Prostate gland (tissue), 2 donors: ENCODE data around the gene PLXND1. TPM values are rescaled to one million over a fixed set of nuclear protein-coding genes. Genes with fewer than 3 reads are reported as not detected.

Experiments used
- DNase-seq: peaks from one replicate; pipeline ENCODE4 v3.0.0-alpha.2; 2019; ENCODE audit warnings: low spot score
- H3K27ac ChIP-seq, 2 donors: fragments of 200-600 bp; sonication (generic); 2 replicates each; pipeline ENCODE4 v1.5.1; 2017 to 2019
- H3K27me3 ChIP-seq: fragments of 200-600 bp; sonication (generic); replicated peaks from 2 replicates; pipeline ENCODE4 v1.5.1; 2019; ENCODE audit not compliant: insufficient read depth
- H3K36me3 ChIP-seq, 2 donors: fragments of 200-600 bp; sonication (generic); 1 replicate in 1 of 2; 2 replicates in 1 of 2; pipeline versions ENCODE4 v1.5.1 to v1.8.1; 2017 to 2019
- H3K4me1 ChIP-seq: fragments of 200-600 bp; sonication (generic); replicated peaks from 2 replicates; pipeline ENCODE4 v1.5.1; 2019
- H3K4me3 ChIP-seq, 2 donors: fragments of 200-600 bp; sonication (generic); 2 replicates each; pipeline ENCODE4 v1.5.1; 2017 to 2019
- H3K9me3 ChIP-seq: fragments of 200-600 bp; sonication (generic); 2 replicates; pipeline ENCODE4 v1.5.1; 2017
- CTCF ChIP-seq, 4 experiments: fragments of 200-600 bp in 2 of 4; fragments of 450-650 bp in 2 of 4; sonication (generic) in 2 of 4; IDR thresholded peaks; 1 replicate in 3 of 4; 2 replicates in 1 of 4; pipeline ENCODE4 v1.5.1; 2016 to 2019; ENCODE audit warnings: antibody characterized with exemption in 4 of 4, mild to moderate bottlenecking in 2 of 4, moderate library complexity in 2 of 4
- POLR2A ChIP-seq: fragments of 450-650 bp; IDR thresholded peaks from one replicate; pipeline ENCODE4 v1.6.1; 2016; ENCODE audit warnings: antibody characterized with exemption, mild to moderate bottlenecking
- POLR2AphosphoS5 ChIP-seq: sonication (generic); formaldehyde crosslinking; IDR thresholded peaks from one replicate; pipeline ENCODE4 v1.6.1; 2017; ENCODE audit warnings: antibody characterized with exemption
- WGBS: methylation state at CpG from one replicate; pipeline ENCODE4 v1.1.5; 2018; 5-methylcytosine and 5-hydroxymethylcytosine counted together
- intact Hi-C: fragments of 100-400 bp; cut with DNase I; formaldehyde crosslinking; loops from one replicate; pipeline ENCODE4 v1.14.2; 2022
- total RNA-seq, 2 donors: library from RNA; depleted of rRNA; stranded (reverse); fragments of >200 nt; gene quantifications; one replicate each; pipeline ENCODE4 v1.1.0, GENCODE V29; 2016

PLXND1 gene
- total RNA-seq, 2 donors from 2014 or later, result 19.7 to 83.6 TPM

- no peak for DNase-seq
- H3K4me1 ChIP-seq, result peaks cover 2% of the 10 kb centered on the region
Measured at GRCh38 chr3:129618186-129618820, 11.8 kb upstream of the PLXND1 start.

GRCh38 chr3:129617381-129618185 lies 11.1 kb upstream of the PLXND1 start:
- intact Hi-C loops, result no loop called here
- no peak for DNase-seq
- no peaks in the 10 kb centered on the region for H3K9me3 ChIP-seq
- WGBS, result 81% methylated on average over 12 of the region's 12 CpGs
- TF ChIP-seq POLR2A, result no peak
- no peak for TF ChIP-seq POLR2AphosphoS5
- no peak for TF ChIP-seq CTCF (IDR thresholded peaks at IDR 0.05)
- no peaks in the 10 kb centered on the region for H3K4me1 ChIP-seq
- no peak overlapping the region for H3K4me3 ChIP-seq
- no peak overlapping the region for H3K27ac ChIP-seq
- no peaks in the 10 kb centered on the region for H3K36me3 ChIP-seq
- H3K27me3 ChIP-seq, result no peaks in the 10 kb centered on the region

More at GRCh38 chr3:129618186-129618820, 11.8 kb upstream of the PLXND1 start:
- no peaks in the 10 kb centered on the region for H3K9me3 ChIP-seq
- 87% methylated on average over 15 of the region's 15 CpGs for WGBS
- H3K27me3 ChIP-seq, result no peaks in the 10 kb centered on the region
- no peak overlapping the region for H3K4me3 ChIP-seq
- H3K27ac ChIP-seq, result no peak overlapping the region
- H3K36me3 ChIP-seq, result no peaks in the 10 kb centered on the region
- no peak for TF ChIP-seq POLR2AphosphoS5
- no peak for TF ChIP-seq CTCF (IDR thresholded peaks at IDR 0.05)
- TF ChIP-seq POLR2A, result no peak
- intact Hi-C loops, result no loop called here

- Histone ChIP-seq H3K36me3 (no peaks in the 10 kb centered on the region), H3K27ac (no peak overlapping the region), H3K9me3 (no peaks in the 10 kb centered on the region), H3K4me3 (no peak overlapping the region), H3K4me1 (no peaks in the 10 kb centered on the region), H3K27me3 (no peaks in the 10 kb centered on the region)
- no peak for DNase-seq
- intact Hi-C loops, result no loop called here
- WGBS, result 75% methylated on average over 5 of the region's 5 CpGs
- no peak for TF ChIP-seq POLR2AphosphoS5
- no peak for TF ChIP-seq CTCF (IDR thresholded peaks at IDR 0.05)
- TF ChIP-seq POLR2A, result no peak
Measured at GRCh38 chr3:129616713-129617112, 10.2 kb upstream of the PLXND1 start.

GRCh38 chr3:129616291-129616690 lies 9.8 kb upstream of the PLXND1 start:
- no peaks in the 10 kb centered on the region for H3K4me1 ChIP-seq
- DNase-seq, result no peak
- 75% methylated on average over 8 of the region's 8 CpGs for WGBS
- no peak overlapping the region for H3K27ac ChIP-seq
- H3K4me3 ChIP-seq, result no peak overlapping the region
- no peaks in the 10 kb centered on the region for H3K36me3 ChIP-seq
- H3K27me3 ChIP-seq, result no peaks in the 10 kb centered on the region
- intact Hi-C loops, result no loop called here
- no peak for TF ChIP-seq POLR2A
- no peak for TF ChIP-seq CTCF (IDR thresholded peaks at IDR 0.05)
- TF ChIP-seq POLR2AphosphoS5, result no peak
- H3K9me3 ChIP-seq, result no peaks in the 10 kb centered on the region
